ENCODE measurements around the gene PARD3. TPM values are rescaled to one million over a fixed set of nuclear protein-coding genes. Genes with fewer than 3 reads are reported as not detected.
"Not testable (repeated sequence)": the region's sequence is repeated elsewhere in the genome, so short reads cannot be mapped to it uniquely, and the experiment has no call there.

The PARD3 gene
- total RNA-seq, 1 donor from 2014 or later = 34.1 TPM

GRCh38 chr10:34397324-34397723, 417.8 kb downstream of the PARD3 start:
- no peaks in the 10 kb centered on the region for H3K9me3 ChIP-seq
- no peak for DNase-seq
- ATAC-seq = no peak
- TF ChIP-seq CTCF (IDR thresholded peaks at IDR 0.05) = no peak
- no peaks in the 10 kb centered on the region for H3K4me1 ChIP-seq
- no peak overlapping the region for H3K4me3 ChIP-seq
- no peaks in the 10 kb centered on the region for H3K27me3 ChIP-seq (ENCODE audit: low read depth)
- peak overlapping the region; percentile 39 for H3K27ac ChIP-seq
- no peaks in the 10 kb centered on the region for H3K36me3 ChIP-seq
- intact Hi-C loops (cut with DNase I) = no loop called here

GRCh38 chr10:34396663-34397062, 418.4 kb downstream of the PARD3 start:
- intact Hi-C loops (cut with DNase I) = no loop called here
- H3K9me3 ChIP-seq = no peaks in the 10 kb centered on the region

DNA sequence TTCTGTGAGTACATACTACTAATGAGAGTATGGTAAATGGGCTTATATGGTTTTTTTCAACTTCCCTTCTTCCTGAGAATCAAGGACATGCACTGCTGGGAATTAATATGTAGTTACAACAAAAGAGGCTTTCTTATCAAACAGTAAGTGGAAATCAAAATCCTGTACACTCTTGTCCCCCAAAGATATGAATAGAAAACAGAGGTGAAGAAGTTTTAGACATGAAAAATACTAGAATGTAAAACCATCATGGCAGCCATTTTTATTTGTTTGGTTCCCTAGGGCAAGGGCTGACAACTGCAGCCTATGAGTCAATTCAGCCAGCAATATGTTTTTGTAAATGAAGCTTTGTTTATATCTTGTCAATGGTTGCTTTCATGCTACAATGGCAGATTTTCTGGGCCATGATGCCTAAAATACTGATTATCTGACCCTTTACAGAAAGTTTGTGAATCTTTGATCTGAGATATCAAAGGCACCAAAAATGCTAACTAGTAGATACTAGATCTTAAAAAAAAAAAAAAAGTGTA, 422.4 kb downstream of the PARD3 start:
- ATAC-seq (no peak), DNase-seq (no peak)
- no peaks in the 10 kb centered on the region for H3K27me3 ChIP-seq (ENCODE audit: low read depth)
- H3K27ac ChIP-seq = no peak overlapping the region
- no peaks in the 10 kb centered on the region for H3K9me3 ChIP-seq
- H3K4me1 ChIP-seq = no peaks in the 10 kb centered on the region
- H3K4me3 ChIP-seq = no peak overlapping the region
- intact Hi-C loops (cut with DNase I) = no loop called here
- H3K36me3 ChIP-seq = no peaks in the 10 kb centered on the region
- no peak for TF ChIP-seq CTCF (IDR thresholded peaks at IDR 0.05)

More at GRCh38 chr10:34396663-34397062, 418.4 kb downstream of the PARD3 start:
- no peaks in the 10 kb centered on the region for H3K4me1 ChIP-seq
- H3K27ac ChIP-seq = peak overlapping the region; percentile 39
- DNase-seq (no peak), ATAC-seq (peak in 1 of 2 donors; percentile 48)
- no peaks in the 10 kb centered on the region for H3K36me3 ChIP-seq
- TF ChIP-seq CTCF (IDR thresholded peaks at IDR 0.05) = no peak
- H3K27me3 ChIP-seq (ENCODE audit: low read depth) = no peaks in the 10 kb centered on the region
- H3K4me3 ChIP-seq = no peak overlapping the region

DNA sequence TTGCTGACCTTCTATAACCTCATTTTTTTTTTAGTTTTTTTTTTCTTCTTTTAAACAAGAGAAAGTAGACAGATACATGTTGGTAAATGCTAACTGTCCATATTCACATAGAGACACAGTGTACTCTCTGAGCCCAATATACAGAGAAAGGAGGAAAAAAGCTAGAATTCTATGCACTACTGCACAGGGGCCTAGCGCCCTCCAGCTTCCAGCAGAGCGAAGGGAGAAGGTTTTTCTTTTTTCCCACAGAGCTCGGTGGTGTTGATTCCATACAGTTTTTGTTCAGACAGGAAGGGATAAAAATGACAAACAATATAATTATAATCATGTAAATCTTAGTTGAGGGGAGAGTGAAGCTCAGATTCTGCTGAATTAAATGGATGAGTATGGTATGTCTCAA, 423.9 kb downstream of the PARD3 start:
- DNase-seq; ATAC-seq; intact Hi-C loops (cut with DNase I); H3K9me3 ChIP-seq; H3K4me1 ChIP-seq; H3K4me3 ChIP-seq; H3K27ac ChIP-seq; H3K36me3 ChIP-seq; H3K27me3 ChIP-seq (ENCODE audit: low read depth): not testable (repeated sequence)
- TF ChIP-seq CTCF (IDR thresholded peaks at IDR 0.05) = peak; percentile 9

GRCh38 chr10:34389801-34390200, 425.3 kb downstream of the PARD3 start:
- no peak for TF ChIP-seq CTCF (IDR thresholded peaks at IDR 0.05)
- no peak overlapping the region for H3K27ac ChIP-seq

More at GRCh38 chr10:34389801-34390200, 425.3 kb downstream of the PARD3 start:
- ATAC-seq = no peak
- Histone ChIP-seq H3K4me1 (no peaks in the 10 kb centered on the region), H3K4me3 (no peak overlapping the region), H3K9me3 (no peaks in the 10 kb centered on the region), H3K27me3 (ENCODE audit: low read depth) (no peaks in the 10 kb centered on the region), H3K36me3 (no peaks in the 10 kb centered on the region)
- intact Hi-C loops (cut with DNase I) = no loop called here
- DNase-seq = no peak

All from lower lobe of right lung (tissue), 2 donors.